PFSK-1 (cell line): ENCODE data around the gene CDKN1A.

ENCODE experiments used
- FOXP2 ChIP-seq: optimal IDR thresholded peaks from 2 replicates; pipeline ENCODE3; 2011; ENCODE audit warnings: borderline replicate concordance, control low read depth, inconsistent platforms; ENCODE audit not compliant: insufficient read depth; ENCODE audit errors: extremely low read length, extremely low read depth
- POLR2AphosphoS5 ChIP-seq: IDR thresholded peaks from 2 replicates; pipeline ENCODE4 v1.6.1; 2012; ENCODE audit warnings: low read depth, mild to moderate bottlenecking, control low read depth, low read length, moderate library complexity
- TAF1 ChIP-seq: IDR thresholded peaks from 2 replicates; pipeline ENCODE4 v1.6.1; 2012; ENCODE audit warnings: low read length, control low read depth, borderline replicate concordance; ENCODE audit not compliant: insufficient read depth
- TF ChIP-seq, protein P1 (sequence below), 2 experiments: IDR thresholded peaks; 2 replicates each; pipeline versions ENCODE4 v1.6.1 to v1.8.0; 2011 to 2012; ENCODE audit warnings: low read depth in 2 of 2, low read length in 2 of 2, control low read depth in 1 of 2, inconsistent platforms in 1 of 2, mild to moderate bottlenecking in 1 of 2, moderate library complexity in 1 of 2; ENCODE audit not compliant: insufficient read depth in 1 of 2

DNA sequence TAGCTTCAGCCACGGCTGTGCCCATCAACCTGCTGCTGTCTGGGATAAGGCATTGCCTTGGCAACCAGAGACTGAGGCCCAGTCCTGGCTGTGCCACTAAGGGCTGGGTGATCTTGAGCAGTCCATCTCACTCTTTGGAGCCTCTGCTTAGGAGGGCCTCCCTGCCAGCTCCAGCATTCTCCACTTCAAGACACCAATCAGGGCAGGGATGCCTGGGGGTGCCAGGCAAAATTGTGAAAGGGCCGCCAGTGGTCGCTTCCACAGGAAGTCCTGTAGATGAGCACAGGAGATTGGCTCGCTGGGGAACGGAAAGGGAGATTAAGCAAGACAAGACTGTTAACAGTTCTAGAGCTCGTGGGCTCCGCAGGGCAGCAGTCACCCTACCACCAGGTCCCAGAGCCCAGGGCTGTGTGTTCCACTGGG, 19.0 kb downstream of the CDKN1A start, which contains the start of gene RAB44:
- TF ChIP-seq POLR2AphosphoS5 (no peak), TAF1 (no peak), FOXP2 (no peak)
- TF ChIP-seq, protein P1, sequence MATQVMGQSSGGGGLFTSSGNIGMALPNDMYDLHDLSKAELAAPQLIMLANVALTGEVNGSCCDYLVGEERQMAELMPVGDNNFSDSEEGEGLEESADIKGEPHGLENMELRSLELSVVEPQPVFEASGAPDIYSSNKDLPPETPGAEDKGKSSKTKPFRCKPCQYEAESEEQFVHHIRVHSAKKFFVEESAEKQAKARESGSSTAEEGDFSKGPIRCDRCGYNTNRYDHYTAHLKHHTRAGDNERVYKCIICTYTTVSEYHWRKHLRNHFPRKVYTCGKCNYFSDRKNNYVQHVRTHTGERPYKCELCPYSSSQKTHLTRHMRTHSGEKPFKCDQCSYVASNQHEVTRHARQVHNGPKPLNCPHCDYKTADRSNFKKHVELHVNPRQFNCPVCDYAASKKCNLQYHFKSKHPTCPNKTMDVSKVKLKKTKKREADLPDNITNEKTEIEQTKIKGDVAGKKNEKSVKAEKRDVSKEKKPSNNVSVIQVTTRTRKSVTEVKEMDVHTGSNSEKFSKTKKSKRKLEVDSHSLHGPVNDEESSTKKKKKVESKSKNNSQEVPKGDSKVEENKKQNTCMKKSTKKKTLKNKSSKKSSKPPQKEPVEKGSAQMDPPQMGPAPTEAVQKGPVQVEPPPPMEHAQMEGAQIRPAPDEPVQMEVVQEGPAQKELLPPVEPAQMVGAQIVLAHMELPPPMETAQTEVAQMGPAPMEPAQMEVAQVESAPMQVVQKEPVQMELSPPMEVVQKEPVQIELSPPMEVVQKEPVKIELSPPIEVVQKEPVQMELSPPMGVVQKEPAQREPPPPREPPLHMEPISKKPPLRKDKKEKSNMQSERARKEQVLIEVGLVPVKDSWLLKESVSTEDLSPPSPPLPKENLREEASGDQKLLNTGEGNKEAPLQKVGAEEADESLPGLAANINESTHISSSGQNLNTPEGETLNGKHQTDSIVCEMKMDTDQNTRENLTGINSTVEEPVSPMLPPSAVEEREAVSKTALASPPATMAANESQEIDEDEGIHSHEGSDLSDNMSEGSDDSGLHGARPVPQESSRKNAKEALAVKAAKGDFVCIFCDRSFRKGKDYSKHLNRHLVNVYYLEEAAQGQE (IDR thresholded peaks at IDR 0.05; ENCODE audit: insufficient read depth in 1 of 2, low read depth in 2 of 2, low read length in 2 of 2): no peak
